Tibial artery (tissue), 4 donors: ENCODE results near the gene NRN1.
"Not testable (repeated sequence)": the region's sequence is repeated elsewhere in the genome, so short reads cannot be mapped to it uniquely, and the experiment has no call there.

Experiments used
- DNase-seq, 2 donors: peaks; one replicate each; pipeline ENCODE4 v3.0.0-alpha.2; 2019
- H3K27ac ChIP-seq, 2 donors: fragments of 200-600 bp; sonication (generic) in 1 of 2; 1 replicate in 1 of 2; 2 replicates in 1 of 2; pipeline ENCODE4 v1.5.1; 2018 to 2019; ENCODE audit warnings: mild to moderate bottlenecking in 1 of 2
- H3K27me3 ChIP-seq, 2 donors: fragments of 200-600 bp; sonication (generic) in 1 of 2; one replicate each; pipeline versions ENCODE4 v1.5.1 to v1.6.0; 2016 to 2019
- H3K36me3 ChIP-seq, 3 donors: fragments of 200-600 bp; sonication (generic) in 2 of 3; one replicate each; pipeline ENCODE4 v1.5.1; 2016 to 2019; ENCODE audit warnings: mild to moderate bottlenecking in 2 of 3
- H3K4me1 ChIP-seq, 4 donors: fragments of 200-600 bp; sonication (generic) in 2 of 4; 1 replicate in 3 of 4; 2 replicates in 1 of 4; pipeline ENCODE4 v1.5.1; 2016 to 2019
- H3K4me3 ChIP-seq, 2 donors: fragments of 200-600 bp; sonication (generic) in 1 of 2; 1 replicate in 1 of 2; 2 replicates in 1 of 2; pipeline ENCODE4 v1.5.1; 2018 to 2019; ENCODE audit warnings: mild to moderate bottlenecking in 2 of 2
- H3K9me3 ChIP-seq, 3 donors: fragments of 200-600 bp; sonication (generic) in 1 of 3; one replicate each; pipeline ENCODE4 v1.5.1; 2016 to 2019
- CTCF ChIP-seq, 2 experiments: fragments of 200-600 bp in 1 of 2; fragments of 450-650 bp in 1 of 2; IDR thresholded peaks; one replicate each; pipeline ENCODE4 v1.5.1; 2017 to 2019; ENCODE audit warnings: antibody characterized with exemption in 2 of 2, mild to moderate bottlenecking in 1 of 2, moderate library complexity in 1 of 2
- intact Hi-C: fragments of 100-400 bp; cut with DNase I; formaldehyde crosslinking; loops from one replicate; pipeline ENCODE4 v1.15.0; 2023; ENCODE audit warnings: low total_unique reads

The NRN1 gene

GRCh38 chr6:5981126-5982026 is 25.3 kb downstream of the NRN1 start:
- Histone ChIP-seq H3K36me3 (no peaks in the 10 kb centered on the region), H3K27me3 (peaks cover 0 to 2% of the 10 kb centered on the region in 2 donors), H3K27ac (no peak overlapping the region), H3K9me3 (no peaks in the 10 kb centered on the region), H3K4me1 (no peaks in the 10 kb centered on the region), H3K4me3 (no peak overlapping the region)
- intact Hi-C loops, result no loop called here
- no peak for TF ChIP-seq CTCF (IDR thresholded peaks at IDR 0.05)
- no peak for DNase-seq

- Histone ChIP-seq H3K4me3 (no peak overlapping the region), H3K27me3 (peaks cover 0 to 2% of the 10 kb centered on the region in 2 donors), H3K4me1 (no peaks in the 10 kb centered on the region), H3K36me3 (no peaks in the 10 kb centered on the region), H3K27ac (no peak overlapping the region), H3K9me3 (no peaks in the 10 kb centered on the region)
- intact Hi-C loops, result no loop called here
- no peak for DNase-seq
- TF ChIP-seq CTCF (IDR thresholded peaks at IDR 0.05), result no peak
Observed at GRCh38 chr6:5979650-5980420, 26.9 kb downstream of the NRN1 start.

- no peak for DNase-seq
- intact Hi-C loops, result no loop called here
- no peak for TF ChIP-seq CTCF (IDR thresholded peaks at IDR 0.05)
- Histone ChIP-seq H3K27me3 (no peaks in the 10 kb centered on the region), H3K27ac (no peak overlapping the region), H3K4me3 (no peak overlapping the region), H3K9me3 (no peaks in the 10 kb centered on the region), H3K4me1 (no peaks in the 10 kb centered on the region), H3K36me3 (no peaks in the 10 kb centered on the region)
Observed at GRCh38 chr6:5976811-5977210, 29.9 kb downstream of the NRN1 start.

- peak; percentile 60 to 82 for DNase-seq
- intact Hi-C loops, result no loop called here
Observed at GRCh38 chr6:5968817-5969734, 37.6 kb downstream of the NRN1 start.

GRCh38 chr6:5968036-5968435 is 38.7 kb downstream of the NRN1 start:
- H3K27ac ChIP-seq, H3K9me3 ChIP-seq, H3K36me3 ChIP-seq, DNase-seq, H3K4me3 ChIP-seq, H3K27me3 ChIP-seq, intact Hi-C loops: not testable (repeated sequence)
- peaks cover 0 to 13% (median 9%) of the 10 kb centered on the region in 4 donors for H3K4me1 ChIP-seq

More at GRCh38 chr6:5968817-5969734, 37.6 kb downstream of the NRN1 start:
- Histone ChIP-seq H3K27me3 (no peaks in the 10 kb centered on the region), H3K4me1 (peaks cover 0 to 13% (median 9%) of the 10 kb centered on the region in 4 donors), H3K4me3 (peak overlapping the region in 1 of 2 donors; percentile 10), H3K9me3 (no peaks in the 10 kb centered on the region), H3K36me3 (no peaks in the 10 kb centered on the region), H3K27ac (peak overlapping the region in 1 of 2 donors; percentile 13)
- no peak for TF ChIP-seq CTCF (IDR thresholded peaks at IDR 0.05)
